Neural progenitor cell (in vitro differentiated cells): ENCODE data around the gene MAGI2.

Experiments used
- EZH2 ChIP-seq: fragments of 200-600 bp; sonication (generic); IDR thresholded peaks from 2 replicates; pipeline ENCODE4 v1.6.1; 2017; ENCODE audit warnings: antibody characterized with exemption, mild to moderate bottlenecking, moderate library complexity
- TF ChIP-seq, protein P1 (sequence below): fragments of 200-600 bp; sonication (generic); IDR thresholded peaks from 2 replicates; pipeline ENCODE4 v1.5.1; 2017; ENCODE audit warnings: antibody characterized with exemption, mild to moderate bottlenecking

DNA sequence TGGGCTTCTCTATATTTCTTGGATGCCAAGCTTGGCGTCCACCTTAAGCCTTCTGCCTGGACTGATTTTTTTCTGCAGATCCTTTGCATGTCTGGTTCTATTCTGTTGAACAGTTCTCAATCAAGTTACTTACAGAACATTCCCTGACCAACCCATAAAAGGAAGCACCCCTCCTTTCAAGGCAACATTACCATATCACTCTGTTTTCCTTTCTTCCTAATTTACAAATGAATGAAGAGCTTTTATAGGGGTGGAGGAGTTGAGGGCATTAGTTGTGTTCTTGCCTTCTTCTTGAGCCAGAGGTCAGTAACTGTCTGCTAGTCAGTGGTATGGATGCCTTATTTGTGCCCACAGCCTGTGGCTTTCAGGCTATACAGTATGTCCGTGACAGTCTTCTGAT is 1293.9 kb downstream of the MAGI2 start:
- no peak for TF ChIP-seq EZH2
- TF ChIP-seq, protein P1, sequence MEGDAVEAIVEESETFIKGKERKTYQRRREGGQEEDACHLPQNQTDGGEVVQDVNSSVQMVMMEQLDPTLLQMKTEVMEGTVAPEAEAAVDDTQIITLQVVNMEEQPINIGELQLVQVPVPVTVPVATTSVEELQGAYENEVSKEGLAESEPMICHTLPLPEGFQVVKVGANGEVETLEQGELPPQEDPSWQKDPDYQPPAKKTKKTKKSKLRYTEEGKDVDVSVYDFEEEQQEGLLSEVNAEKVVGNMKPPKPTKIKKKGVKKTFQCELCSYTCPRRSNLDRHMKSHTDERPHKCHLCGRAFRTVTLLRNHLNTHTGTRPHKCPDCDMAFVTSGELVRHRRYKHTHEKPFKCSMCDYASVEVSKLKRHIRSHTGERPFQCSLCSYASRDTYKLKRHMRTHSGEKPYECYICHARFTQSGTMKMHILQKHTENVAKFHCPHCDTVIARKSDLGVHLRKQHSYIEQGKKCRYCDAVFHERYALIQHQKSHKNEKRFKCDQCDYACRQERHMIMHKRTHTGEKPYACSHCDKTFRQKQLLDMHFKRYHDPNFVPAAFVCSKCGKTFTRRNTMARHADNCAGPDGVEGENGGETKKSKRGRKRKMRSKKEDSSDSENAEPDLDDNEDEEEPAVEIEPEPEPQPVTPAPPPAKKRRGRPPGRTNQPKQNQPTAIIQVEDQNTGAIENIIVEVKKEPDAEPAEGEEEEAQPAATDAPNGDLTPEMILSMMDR = no peak
